Midbrain (tissue), 1 donor: Measurements from ENCODE around the gene SHANK2.
"Not testable (repeated sequence)": the region's sequence is repeated elsewhere in the genome, so short reads cannot be mapped to it uniquely, and the experiment has no call there.

Source experiments
- DNase-seq: peaks from one replicate; lab custom pipeline; 2025; lab: John Stamatoyannopoulos, UW

The SHANK2 gene

GRCh38 chr11:71245601-71246391 is 6.6 kb downstream of the SHANK2 start:
- no peak for DNase-seq

DNA sequence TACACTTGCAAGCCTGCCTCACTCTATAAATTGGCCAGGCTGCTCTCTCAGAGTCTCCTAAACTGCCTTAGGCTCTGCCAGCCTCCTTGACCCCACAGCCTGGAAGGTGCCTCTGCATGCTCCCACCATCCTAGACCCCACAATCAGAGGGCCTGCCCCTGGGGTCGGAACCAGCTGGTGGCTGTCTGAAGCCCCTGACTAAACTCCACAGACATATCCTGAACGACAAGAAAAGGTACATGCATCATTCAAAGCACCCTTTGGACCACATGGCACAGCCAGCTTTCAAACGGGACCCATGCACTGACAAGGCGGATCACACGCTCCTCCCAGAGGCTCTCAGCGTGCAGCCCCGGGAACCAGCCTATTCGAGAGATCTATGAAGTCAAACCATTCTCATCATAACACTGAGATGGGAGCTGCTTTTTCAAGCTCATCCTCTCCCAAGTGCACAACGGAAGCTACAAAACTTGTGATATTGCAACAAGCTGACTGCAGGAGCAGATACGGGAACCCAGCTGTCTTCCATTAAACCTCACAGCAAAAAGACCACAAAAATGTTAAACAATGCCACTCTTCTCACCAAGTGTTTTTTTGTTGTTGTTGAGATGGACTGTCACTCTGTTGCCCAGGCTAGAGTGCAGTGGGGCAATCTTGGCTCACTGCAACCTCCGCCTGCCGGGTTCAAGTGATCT is 8.1 kb downstream of the SHANK2 start:
- no peak for DNase-seq

DNA sequence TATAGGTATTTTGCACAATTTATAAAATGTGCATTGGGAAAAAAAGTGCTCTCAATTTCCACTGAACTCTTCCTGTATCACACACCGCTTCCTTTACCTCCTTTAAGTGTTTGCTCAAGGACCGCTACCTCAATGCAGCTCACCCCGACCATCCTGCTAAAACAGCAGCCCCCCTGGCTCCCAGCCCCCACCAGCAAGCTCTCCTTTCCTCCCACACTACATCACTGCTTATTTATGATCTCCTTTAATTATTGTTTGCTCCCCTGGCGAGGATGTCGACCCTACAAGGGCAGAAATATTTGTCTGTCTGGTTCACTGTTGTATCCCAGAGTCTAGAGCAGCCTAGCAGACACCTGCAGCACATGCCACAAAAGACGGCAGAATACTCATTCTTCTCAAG is 10.0 kb downstream of the SHANK2 start:
- DNase-seq, result no peak

DNA sequence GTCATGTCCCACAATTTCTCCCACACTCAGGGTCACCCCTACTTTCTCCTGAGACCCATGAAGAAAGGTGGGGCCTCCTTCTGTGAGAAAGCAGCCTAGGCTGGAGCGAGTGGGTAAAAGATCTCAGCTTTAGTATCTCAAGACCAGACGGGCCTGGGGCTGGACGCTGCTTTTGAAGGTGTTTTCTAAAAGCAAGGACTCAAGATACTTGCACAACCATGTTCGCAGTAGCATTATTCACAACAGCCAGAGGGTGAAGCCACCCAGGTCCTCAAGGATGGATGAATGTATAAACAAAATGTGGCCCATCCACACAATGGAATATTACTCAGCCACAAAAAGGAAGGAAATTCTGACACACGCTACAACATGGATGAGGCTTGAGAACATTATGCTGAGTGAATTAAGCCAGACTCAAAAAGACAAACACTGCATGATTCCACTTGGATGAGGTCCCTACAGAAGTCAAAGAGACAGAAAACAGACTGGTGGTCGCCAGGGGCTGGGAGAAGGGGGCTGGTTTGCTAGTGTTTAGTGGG is 10.6 kb downstream of the SHANK2 start:
- DNase-seq, result no peak

DNA sequence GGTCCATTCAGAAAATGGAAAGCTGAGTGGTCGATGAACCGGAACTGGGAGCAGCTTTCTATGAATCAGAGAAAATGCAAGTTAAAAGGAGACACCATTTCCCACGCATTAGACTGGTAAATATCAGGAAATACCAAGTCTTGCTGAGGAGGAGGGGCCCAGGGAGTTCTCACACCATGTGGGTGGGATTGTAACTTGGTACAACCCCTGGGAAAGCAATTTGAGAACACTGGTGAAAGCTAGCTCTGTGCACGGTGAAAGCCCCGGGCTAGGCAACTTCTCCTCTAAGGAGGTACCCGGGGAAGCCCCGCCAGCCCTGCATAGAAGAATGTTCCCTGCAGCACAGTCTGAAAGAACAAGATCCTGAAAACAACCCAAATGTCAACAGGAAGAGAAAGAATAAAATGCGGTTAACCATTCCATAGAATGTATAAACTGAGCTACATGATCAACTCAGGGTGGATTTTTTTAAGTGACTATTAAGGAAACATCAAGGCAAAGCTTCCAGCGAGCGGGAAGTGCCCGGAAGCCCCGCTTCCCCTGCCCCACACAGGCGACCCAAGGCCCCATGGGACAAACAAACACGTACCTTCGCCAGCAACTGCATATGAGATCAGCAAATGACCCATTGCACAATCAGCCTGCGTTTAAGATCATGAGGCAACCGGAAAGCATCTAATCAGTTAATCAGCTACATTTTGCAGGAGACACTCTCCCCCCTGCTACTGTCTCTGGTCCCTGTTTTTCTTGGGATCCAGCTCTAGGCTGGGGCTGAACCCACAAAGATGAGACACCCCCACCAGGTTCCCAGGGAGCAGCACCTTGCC is 11.3 kb downstream of the SHANK2 start:
- DNase-seq, result no peak

DNA sequence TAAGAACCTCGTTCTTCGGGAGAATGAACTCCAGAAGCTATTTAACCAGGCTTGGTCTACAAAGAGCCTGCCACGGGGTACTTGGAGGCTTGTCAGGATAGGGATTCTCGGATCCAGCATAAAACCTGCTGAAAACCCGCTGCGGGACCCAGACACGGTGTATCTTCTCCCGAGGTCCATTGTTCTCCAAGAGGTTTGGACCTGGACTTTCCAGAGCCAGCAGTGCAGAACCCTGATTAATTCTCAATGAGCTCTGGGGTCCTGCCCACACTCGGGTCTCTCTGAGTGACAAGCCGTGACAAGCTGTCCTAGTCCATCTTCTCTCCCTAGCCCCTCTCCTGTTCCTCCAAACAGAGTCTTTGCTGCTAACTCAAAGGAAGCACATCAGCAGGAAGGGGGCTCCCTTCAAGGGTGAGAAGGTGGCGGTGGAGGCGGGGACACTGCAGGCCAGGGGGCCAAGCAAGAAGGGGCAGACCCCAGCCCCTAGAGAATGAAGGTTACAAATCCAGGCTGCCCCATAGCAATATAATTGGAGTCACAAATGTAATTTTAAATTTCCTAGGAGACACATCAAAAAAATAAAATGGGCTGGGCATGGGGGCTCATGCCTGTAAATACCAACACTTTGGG is 12.2 kb downstream of the SHANK2 start:
- DNase-seq, result no peak

GRCh38 chr11:71239581-71239980 is 12.8 kb downstream of the SHANK2 start:
- no peak for DNase-seq

DNA sequence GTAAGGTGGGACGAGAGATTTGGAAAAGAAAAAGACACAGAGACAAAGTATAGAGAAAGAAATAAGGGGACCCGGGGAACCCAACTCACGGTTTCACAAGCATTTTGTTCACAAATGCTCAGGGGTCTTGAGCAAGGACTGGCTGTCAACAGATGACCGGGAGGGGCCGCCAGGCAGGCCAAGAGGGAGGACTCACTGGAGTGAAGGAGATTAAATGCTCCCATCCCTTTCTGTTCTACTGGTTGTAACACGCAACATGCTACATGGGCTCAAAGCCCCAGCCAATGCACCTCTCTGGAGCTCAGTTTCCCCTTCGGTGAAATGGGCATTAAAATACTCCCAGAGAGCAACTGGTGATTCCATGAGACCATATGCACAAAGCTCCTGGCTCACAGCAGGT is 13.4 kb downstream of the SHANK2 start:
- DNase-seq, result no peak

GRCh38 chr11:71238285-71238875 is 14.0 kb downstream of the SHANK2 start:
- DNase-seq, result no peak

DNA sequence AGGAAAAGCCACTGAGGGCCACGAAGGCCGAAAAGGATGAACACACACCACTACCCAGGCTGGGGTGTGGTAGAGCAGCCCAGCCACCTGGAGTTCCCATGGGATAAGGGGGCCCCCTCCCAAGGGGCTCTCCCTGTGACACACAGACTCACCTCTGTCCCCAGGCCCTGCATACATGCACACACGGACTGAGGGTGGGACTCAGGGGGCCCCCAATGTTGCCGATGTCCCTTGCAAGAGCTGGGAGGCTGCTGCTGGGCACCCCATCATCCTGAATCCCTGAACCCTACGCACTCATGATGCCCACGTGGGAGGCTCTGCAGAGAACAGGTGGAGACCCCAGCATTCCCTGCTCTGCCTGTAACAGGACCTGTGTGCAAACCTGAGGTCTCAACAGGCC is 14.5 kb downstream of the SHANK2 start:
- no peak for DNase-seq

DNA sequence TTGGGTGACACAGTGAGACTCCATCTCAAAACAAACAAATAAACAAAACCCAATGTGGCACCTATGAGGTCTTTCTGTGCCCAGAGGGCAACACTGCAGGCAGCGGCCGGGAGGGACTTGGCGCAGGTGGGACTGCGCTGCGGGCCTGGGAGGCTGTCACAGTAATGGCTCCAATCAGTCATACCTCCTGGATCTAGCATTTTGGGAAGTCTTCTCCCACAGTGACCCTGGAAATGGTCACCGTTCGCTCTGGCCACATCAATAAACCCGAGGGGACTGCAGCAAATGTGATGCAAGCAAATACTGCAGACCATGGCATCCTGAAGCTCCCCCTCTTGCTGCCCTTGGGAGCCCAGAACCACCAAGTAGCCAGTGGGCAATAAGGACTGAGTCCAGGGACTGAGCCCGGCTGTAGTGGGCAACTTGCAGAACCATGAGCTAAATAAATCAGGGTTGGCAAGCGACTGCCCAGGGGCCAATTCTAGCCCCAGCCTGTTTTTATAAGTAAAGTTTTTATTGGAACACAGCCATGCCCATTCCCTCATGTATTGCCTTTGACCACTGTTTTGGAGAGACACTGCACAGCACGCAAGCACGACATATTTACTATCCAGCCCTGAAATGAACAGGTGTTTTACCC is 15.4 kb downstream of the SHANK2 start:
- no peak for DNase-seq

- DNase-seq, result no peak
Observed at GRCh38 chr11:71235719-71236118, 16.7 kb downstream of the SHANK2 start.

GRCh38 chr11:71233896-71234852 is 18.2 kb downstream of the SHANK2 start:
- DNase-seq, result not testable (repeated sequence)

DNA sequence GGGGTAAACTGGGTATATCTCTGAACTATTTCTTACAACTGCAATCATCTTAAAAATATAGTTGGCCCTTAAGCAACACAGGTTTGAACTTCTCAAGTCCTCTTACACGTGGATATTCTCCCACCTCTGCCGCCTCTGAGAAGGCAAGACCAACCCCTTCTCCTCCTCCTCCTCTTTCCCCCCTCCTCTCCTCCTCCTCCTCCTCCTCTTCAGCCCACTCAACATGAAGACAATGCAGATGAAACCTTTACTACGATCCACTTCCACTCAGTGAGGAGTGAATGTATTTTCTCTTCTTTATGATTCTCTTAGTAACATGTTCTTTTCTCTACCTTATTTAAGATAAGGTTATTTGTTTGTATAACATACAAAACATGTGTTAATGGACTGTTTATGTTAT is 20.0 kb downstream of the SHANK2 start:
- no peak for DNase-seq

DNA sequence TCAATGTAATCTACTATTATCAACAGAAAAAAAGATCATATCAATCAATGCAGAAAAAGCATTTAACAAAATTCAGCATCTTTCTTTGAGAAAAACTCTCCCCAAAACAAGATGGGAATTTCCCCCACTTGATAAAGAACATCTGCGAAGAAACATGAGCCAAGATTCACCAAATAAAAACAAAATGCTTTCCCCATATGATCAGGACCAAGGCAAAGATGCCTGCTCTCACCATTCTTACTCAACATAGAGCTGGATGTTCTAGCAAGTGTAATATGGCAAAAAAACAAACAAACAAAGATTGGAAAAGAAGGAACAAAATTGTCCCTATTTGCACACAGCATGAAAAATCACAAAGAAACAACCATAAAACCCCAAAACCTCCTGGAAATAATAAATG is 23.4 kb downstream of the SHANK2 start:
- DNase-seq, result no peak

DNA sequence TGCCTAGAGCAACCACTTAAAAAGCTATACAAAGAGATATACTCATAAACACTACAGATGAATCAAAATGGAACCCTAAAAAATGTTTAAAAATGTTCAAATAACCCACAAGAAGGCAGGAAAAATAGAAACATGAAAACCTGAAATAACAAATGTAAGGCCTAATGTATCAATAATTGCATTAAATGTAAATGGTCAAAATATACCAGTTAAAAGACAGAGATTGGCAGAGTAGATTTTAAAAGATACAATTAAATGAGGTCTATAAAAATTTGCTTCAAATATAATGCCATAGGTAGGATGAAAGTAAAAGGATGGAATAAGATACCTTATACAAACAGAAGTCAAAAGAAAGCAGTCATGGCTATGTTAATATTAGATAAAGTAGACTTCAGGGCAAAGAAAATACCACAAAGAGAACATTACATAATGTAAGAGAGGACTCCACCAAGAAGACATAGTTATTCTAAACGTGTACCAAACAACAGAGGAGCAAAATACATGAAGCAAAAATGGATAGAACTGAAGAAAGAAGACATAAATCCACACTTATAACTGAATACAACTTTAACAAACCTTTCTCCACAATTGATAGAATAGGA is 25.2 kb downstream of the SHANK2 start:
- no peak for DNase-seq

- DNase-seq, result no peak
Observed at GRCh38 chr11:71223671-71224660, 28.4 kb downstream of the SHANK2 start.

GRCh38 chr11:71223081-71223405 is 29.3 kb downstream of the SHANK2 start:
- no peak for DNase-seq
